Adrenal gland (tissue), 12 donors: ENCODE data around the gene SERTAD1. TPM values are rescaled to one million over a fixed set of nuclear protein-coding genes. Genes with fewer than 3 reads are reported as not detected.
A peak's percentile ranks its signal among the peaks of the same experiment; 100 is the strongest.
"Not testable (repeated sequence)": the region's sequence is repeated elsewhere in the genome, so short reads cannot be mapped to it uniquely, and the experiment has no call there.

Experiments used
- DNase-seq, 7 donors: peaks; one replicate each; pipeline ENCODE4 v3.0.0-alpha.2; 2019 to 2020
- H3K27ac ChIP-seq, 5 donors: fragments of 200-600 bp; sonication (generic) in 4 of 5; 1 replicate in 3 of 5; 2 replicates in 2 of 5; pipeline versions ENCODE4 v1.5.1 to v1.8.0; 2016 to 2020; ENCODE audit warnings: mild to moderate bottlenecking in 1 of 5
- H3K27me3 ChIP-seq: fragments of 200-600 bp; 2 replicates; pipeline ENCODE4 v1.8.0; 2021
- H3K36me3 ChIP-seq, 2 donors: fragments of 200-600 bp; replicated peaks in 1 of 2; 1 replicate in 1 of 2; 2 replicates in 1 of 2; pipeline versions ENCODE4 v1.5.1 to v1.8.0; 2018 to 2022
- H3K4me1 ChIP-seq, 2 donors: fragments of 200-600 bp; replicated peaks in 1 of 2; 1 replicate in 1 of 2; 2 replicates in 1 of 2; pipeline versions ENCODE4 v1.5.1 to v1.8.0; 2018 to 2021
- H3K4me3 ChIP-seq, 4 donors: fragments of 200-600 bp; sonication (generic) in 3 of 4; one replicate each; pipeline ENCODE4 v1.5.1; 2016 to 2018
- H3K9me3 ChIP-seq, 3 donors: fragments of 200-600 bp; sonication (generic) in 1 of 3; replicated peaks in 1 of 3; 1 replicate in 2 of 3; 2 replicates in 1 of 3; pipeline versions ENCODE4 v1.5.1 to v1.8.0; 2016 to 2021
- CTCF ChIP-seq, 6 experiments: fragments of 450-650 bp in 4 of 6; fragments of 200-600 bp in 2 of 6; sonication (generic) in 1 of 6; IDR thresholded peaks; 1 replicate in 5 of 6; 2 replicates in 1 of 6; pipeline versions ENCODE4 v1.5.1 to v1.8.0; 2016 to 2021; ENCODE audit warnings: antibody characterized with exemption in 6 of 6, mild to moderate bottlenecking in 2 of 6, moderate library complexity in 1 of 6
- POLR2A ChIP-seq, 2 donors: fragments of 450-650 bp; IDR thresholded peaks; one replicate each; pipeline ENCODE4 v1.6.1; 2017; ENCODE audit warnings: antibody characterized with exemption in 2 of 2, mild to moderate bottlenecking in 2 of 2, moderate library complexity in 1 of 2
- WGBS, 4 donors: extraction: QIAGEN DNeasy Blood & Tissue Kit in 2 of 4; methylation state at CpG; one replicate each; pipeline versions ENCODE4 v1.1.5 to v1.1.7; 2013 to 2017; 5-methylcytosine and 5-hydroxymethylcytosine counted together
- intact Hi-C, 2 donors: fragments of 100-400 bp; cut with DNase I; formaldehyde crosslinking; loops; one replicate each; pipeline versions ENCODE4 v1.14.1 to v1.15.0; 2022 to 2023
- polyA plus RNA-seq, 3 donors: library from polyadenylated mRNA; stranded (reverse); fragments of 200-250 nt in 2 of 3; fragments of 350-450 nt in 1 of 3; fragmentation: Illumina TruSeq in 1 of 3; extraction: RNeasy Lipid Tissue Mini Kit (QIAGEN cat#74804) in 1 of 3; gene quantifications; one replicate each; pipeline ENCODE4 v1.2.3, GENCODE V29; 2013 to 2014
- total RNA-seq, 9 donors: library from RNA; depleted of rRNA in 4 of 9; stranded (reverse); fragments of >200 nt in 4 of 9; fragments of 120-200 nt in 1 of 9; fragmentation: NEBNext Ultra II Directional in 1 of 9; extraction: Animal tissue kit (Norgen Biotek cat#: 25700) in 1 of 9; gene quantifications; one replicate each; pipeline versions ENCODE4 v1.1.0 to v1.2.4, GENCODE V29; 2013 to 2023
- donor health status: healthy with polysubstance abuse.
- donor health status: Bipolar disorder and iron deficiency.
- donor health status: DM: yes; HTN: yes; CAD: no.
- donor health status: DM: no; HTN: no; CAD: no.
- donor health status: DM: no; HTN: no; CAD: no.
- donor health status: DM: yes; HTN: yes; CAD: no.

The SERTAD1 gene
- total and polyA plus RNA-seq, 12 donors, result 1.7 to 20.8 (median 13.0) TPM

- Histone ChIP-seq H3K27ac (peak overlapping the region in 1 of 5 donors; percentile 91), H3K27me3 (no peaks in the 10 kb centered on the region), H3K4me1 (peaks cover 18 to 29% of the 10 kb centered on the region in 2 donors), H3K4me3 (no peak overlapping the region), H3K36me3 (no peaks in the 10 kb centered on the region), H3K9me3 (no peaks in the 10 kb centered on the region)
- WGBS, 4 donors, result 85 to 93% (median 86%) methylated on average over 3 of the region's 3 CpGs
- TF ChIP-seq POLR2A (IDR thresholded peaks at IDR 0.05) (no peak), CTCF (IDR thresholded peaks at IDR 0.05) (no peak)
- intact Hi-C loops, result no loop called here
- no peak for DNase-seq
Measured at GRCh38 chr19:40431698-40432097, 5.9 kb upstream of the SERTAD1 start.

GRCh38 chr19:40430242-40430641 is 4.5 kb upstream of the SERTAD1 start:
- DNase-seq, H3K9me3 ChIP-seq, H3K36me3 ChIP-seq, H3K27me3 ChIP-seq, H3K4me3 ChIP-seq, intact Hi-C loops, H3K27ac ChIP-seq: not testable (repeated sequence)
- H3K4me1 ChIP-seq, result peaks cover 18 to 33% of the 10 kb centered on the region in 2 donors
- WGBS, 4 donors, result 82 to 94% (median 93%) methylated on average over 6 to 10 of the region's 10 CpGs

GRCh38 chr19:40428197-40428596 is 2.4 kb upstream of the SERTAD1 start:
- 90 to 95% (median 92%) methylated on average over 7 of the region's 7 CpGs for WGBS, 4 donors
- DNase-seq, H3K27me3 ChIP-seq, H3K36me3 ChIP-seq, H3K4me3 ChIP-seq, intact Hi-C loops, H3K9me3 ChIP-seq, H3K27ac ChIP-seq: not testable (repeated sequence)
- peaks cover 13 to 37% of the 10 kb centered on the region in 2 donors for H3K4me1 ChIP-seq

GRCh38 chr19:40424637-40425449 is 949 bp downstream of the SERTAD1 start:
- H3K27me3 ChIP-seq, result no peaks in the 10 kb centered on the region
- H3K4me3 ChIP-seq, result peak overlapping the region; percentile 21 to 93 (median 86)
- 2% methylated on average over 21 to 28 of the region's 28 CpGs for WGBS, 4 donors
- DNase-seq, result peak in 1 of 7 donors; percentile 25
- H3K4me1 ChIP-seq, result peaks cover 6 to 42% of the 10 kb centered on the region in 2 donors
- H3K27ac ChIP-seq, result peak overlapping the region; percentile 99 to 100 (median 100)
- H3K9me3 ChIP-seq, result no peaks in the 10 kb centered on the region
- intact Hi-C loops, result no loop called here
- peaks cover 0 to 12% of the 10 kb centered on the region in 2 donors for H3K36me3 ChIP-seq
- TF ChIP-seq CTCF (IDR thresholded peaks at IDR 0.05) (no peak), POLR2A (IDR thresholded peaks at IDR 0.05) (peak in 1 of 2 donors; percentile 9)

- 94 to 96% (median 94%) methylated on average over 6 of the region's 6 CpGs for WGBS, 4 donors
- H3K4me1 ChIP-seq, result peaks cover 6 to 42% of the 10 kb centered on the region in 2 donors
- H3K9me3 ChIP-seq, result no peaks in the 10 kb centered on the region
- intact Hi-C loops, result no loop called here
- no peak overlapping the region for H3K4me3 ChIP-seq
- TF ChIP-seq POLR2A (IDR thresholded peaks at IDR 0.05) (no peak), CTCF (IDR thresholded peaks at IDR 0.05) (no peak)
- no peak for DNase-seq
- peaks cover 0 to 12% of the 10 kb centered on the region in 2 donors for H3K36me3 ChIP-seq
- no peaks in the 10 kb centered on the region for H3K27me3 ChIP-seq
- peak overlapping the region in 2 of 5 donors; percentile 99 to 100 for H3K27ac ChIP-seq
Measured at GRCh38 chr19:40423938-40424337, 1.9 kb downstream of the SERTAD1 start.
